Kidney (tissue), 14 donors: Measurements from ENCODE around the gene KRT77. TPM values are rescaled to one million over a fixed set of nuclear protein-coding genes. Genes with fewer than 3 reads are reported as not detected.

Experiments used
- DNase-seq, 5 donors: peaks; one replicate each; pipeline ENCODE4 v3.0.0-alpha.2; 2013 to 2020
- FAIRE-seq: peaks from 2 replicates; lab custom pipeline; 2012; peaks lifted over from hg19 to GRCh38; lab: Jason Lieb, UNC
- H3K27ac ChIP-seq, 2 donors: one replicate each; pipeline ENCODE4 v1.7.0; 2013; ENCODE audit warnings: low read depth in 2 of 2, low read length in 2 of 2, inconsistent platforms in 1 of 2
- H3K27me3 ChIP-seq: one replicate; pipeline ENCODE4 v1.7.1; 2013; ENCODE audit warnings: low read length, inconsistent platforms; ENCODE audit not compliant: control insufficient read depth, insufficient read depth
- H3K36me3 ChIP-seq, 3 donors: one replicate each; pipeline versions ENCODE4 v1.7.0 to v1.7.1; 2013; ENCODE audit warnings: low read length in 3 of 3, control low read depth in 1 of 3, inconsistent platforms in 1 of 3; ENCODE audit not compliant: insufficient read depth in 3 of 3, control insufficient read depth in 2 of 3
- H3K4me1 ChIP-seq, 3 donors: one replicate each; pipeline versions ENCODE4 v1.7.0 to v1.7.1; 2013; ENCODE audit warnings: low read length in 3 of 3, inconsistent platforms in 1 of 3, low read depth in 1 of 3; ENCODE audit not compliant: control insufficient read depth in 2 of 3, insufficient read depth in 2 of 3
- H3K4me3 ChIP-seq, 3 donors: one replicate each; pipeline versions ENCODE4 v1.7.0 to v1.8.1; 2013; ENCODE audit warnings: low read length in 3 of 3, control low read depth in 1 of 3, inconsistent platforms in 1 of 3
- H3K9ac ChIP-seq, 3 donors: one replicate each; pipeline versions ENCODE4 v1.7.0 to v1.7.1; 2013; ENCODE audit warnings: low read length in 3 of 3, control low read depth in 1 of 3, inconsistent platforms in 1 of 3
- H3K9me3 ChIP-seq, 3 donors: one replicate each; pipeline versions ENCODE4 v1.7.0 to v1.7.1; 2013; ENCODE audit warnings: low read length in 3 of 3, control low read depth in 1 of 3, inconsistent platforms in 1 of 3; ENCODE audit not compliant: control insufficient read depth in 2 of 3, insufficient read depth in 1 of 3
- intact Hi-C: fragments of 100-400 bp; cut with DNase I; formaldehyde crosslinking; loops from one replicate; pipeline ENCODE4 v1.11.1; 2022
- polyA plus RNA-seq: library from polyadenylated mRNA; stranded (reverse); fragments of 350-450 nt; fragmentation: Illumina TruSeq; extraction: RNeasy Lipid Tissue Mini Kit (QIAGEN cat#74804); gene quantifications from one replicate; pipeline ENCODE4 v1.2.3, GENCODE V29; 2014; ENCODE audit warnings: low read depth, low replicate concordance; ENCODE audit not compliant: insufficient read depth
- total RNA-seq: library from RNA; stranded (reverse); fragmentation: NEBNext Ultra II Directional; extraction: Animal tissue kit (Norgen Biotek cat#: 25700); gene quantifications from one replicate; pipeline ENCODE4 v1.2.1, GENCODE V29; 2021
- TF ChIP-seq, protein P1 (sequence below): IDR thresholded peaks from 3 replicates; pipeline ENCODE4 v1.5.1; 2012; ENCODE audit warnings: mild to moderate bottlenecking, moderate library complexity, borderline replicate concordance; ENCODE audit not compliant: insufficient read depth; ENCODE audit errors: extremely low read depth
- donor health status: control.
- donor health status: control.
- donor health status: control.
- donor health status: control.
- donor health status: control.
- donor health status: DM: yes; HTN: yes; CAD: no.
- donor health status: Normal renal cell carcinoma (clear cell type).

KRT77 gene
- total and polyA plus RNA-seq, 2 donors from 2014 or later = not detected

DNA sequence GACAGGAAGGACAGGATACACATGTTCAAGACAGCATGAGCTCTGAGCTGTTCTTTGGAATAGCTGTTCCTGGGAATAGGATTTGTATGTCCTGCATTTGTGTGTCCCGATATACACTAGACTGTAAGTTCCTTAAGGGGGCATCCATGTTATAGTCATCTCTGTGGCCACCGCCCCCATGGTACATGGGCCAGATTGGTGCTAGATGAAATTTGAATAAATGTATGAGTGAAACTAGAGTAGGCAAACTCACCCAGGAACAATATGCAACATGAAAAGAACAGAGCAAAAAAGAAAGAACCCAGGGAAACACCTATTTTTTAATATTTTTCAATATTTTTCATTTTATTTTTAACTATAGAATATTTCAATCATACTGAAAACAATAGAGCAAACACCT, 25.1 kb upstream of the KRT77 start:
- FAIRE-seq = no peak
- no peak for DNase-seq

DNA sequence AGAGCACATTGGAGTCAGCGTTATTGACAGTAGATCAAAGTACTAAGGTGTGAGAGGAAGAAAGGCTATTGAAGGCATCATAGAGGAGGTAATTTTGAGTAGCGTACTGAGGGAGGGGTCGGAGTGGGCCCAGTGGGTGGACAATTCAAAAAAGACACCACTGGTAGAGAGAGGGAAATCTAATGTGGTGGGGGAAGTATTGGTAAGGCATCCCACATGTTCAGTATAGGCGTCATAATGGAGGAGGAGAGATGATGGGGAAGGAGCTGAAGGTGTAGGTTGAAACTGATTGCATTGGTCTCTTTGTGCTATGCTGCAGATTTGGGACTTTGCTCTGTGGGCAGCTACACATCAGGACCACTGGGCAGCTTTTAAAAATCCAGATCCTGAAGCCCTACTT, 23.7 kb upstream of the KRT77 start:
- H3K9me3 ChIP-seq = no peaks in the 10 kb centered on the region
- H3K4me3 ChIP-seq = no peak overlapping the region
- FAIRE-seq = no peak
- H3K36me3 ChIP-seq = no peaks in the 10 kb centered on the region
- TF ChIP-seq, protein P1, sequence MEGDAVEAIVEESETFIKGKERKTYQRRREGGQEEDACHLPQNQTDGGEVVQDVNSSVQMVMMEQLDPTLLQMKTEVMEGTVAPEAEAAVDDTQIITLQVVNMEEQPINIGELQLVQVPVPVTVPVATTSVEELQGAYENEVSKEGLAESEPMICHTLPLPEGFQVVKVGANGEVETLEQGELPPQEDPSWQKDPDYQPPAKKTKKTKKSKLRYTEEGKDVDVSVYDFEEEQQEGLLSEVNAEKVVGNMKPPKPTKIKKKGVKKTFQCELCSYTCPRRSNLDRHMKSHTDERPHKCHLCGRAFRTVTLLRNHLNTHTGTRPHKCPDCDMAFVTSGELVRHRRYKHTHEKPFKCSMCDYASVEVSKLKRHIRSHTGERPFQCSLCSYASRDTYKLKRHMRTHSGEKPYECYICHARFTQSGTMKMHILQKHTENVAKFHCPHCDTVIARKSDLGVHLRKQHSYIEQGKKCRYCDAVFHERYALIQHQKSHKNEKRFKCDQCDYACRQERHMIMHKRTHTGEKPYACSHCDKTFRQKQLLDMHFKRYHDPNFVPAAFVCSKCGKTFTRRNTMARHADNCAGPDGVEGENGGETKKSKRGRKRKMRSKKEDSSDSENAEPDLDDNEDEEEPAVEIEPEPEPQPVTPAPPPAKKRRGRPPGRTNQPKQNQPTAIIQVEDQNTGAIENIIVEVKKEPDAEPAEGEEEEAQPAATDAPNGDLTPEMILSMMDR = no peak
- DNase-seq = no peak
- intact Hi-C loops = no loop called here
- H3K4me1 ChIP-seq = no peaks in the 10 kb centered on the region
- H3K27ac ChIP-seq = no peak overlapping the region
- H3K27me3 ChIP-seq = no peaks in the 10 kb centered on the region
- H3K9ac ChIP-seq = no peak overlapping the region

More for the DNA sequence above, 25.1 kb upstream of the KRT77 start:
- H3K27me3 ChIP-seq = no peaks in the 10 kb centered on the region
- H3K4me3 ChIP-seq = no peak overlapping the region
- no peaks in the 10 kb centered on the region for H3K4me1 ChIP-seq
- H3K9me3 ChIP-seq = no peaks in the 10 kb centered on the region
- TF ChIP-seq, protein P1 = no peak
- H3K27ac ChIP-seq = no peak overlapping the region
- intact Hi-C loops = no loop called here
- H3K36me3 ChIP-seq = no peaks in the 10 kb centered on the region
- no peak overlapping the region for H3K9ac ChIP-seq

DNA sequence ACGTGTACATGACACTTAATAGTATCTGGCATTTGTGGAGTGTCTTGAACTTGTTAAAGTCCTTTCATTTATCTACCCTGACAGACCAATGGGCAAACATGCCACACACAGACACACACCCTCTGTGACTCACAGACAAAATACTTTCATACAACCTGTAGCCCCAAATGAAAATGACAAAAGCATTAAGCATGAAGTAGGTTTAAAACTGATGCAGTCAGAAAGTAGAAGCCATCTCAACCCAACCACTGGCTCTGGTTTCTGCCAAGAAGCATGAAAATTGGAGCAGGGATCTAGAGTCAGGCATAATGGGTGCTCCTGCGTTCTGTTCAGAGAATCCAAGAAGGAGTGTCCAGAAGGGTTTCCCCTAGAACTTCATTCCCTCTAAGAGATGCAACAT, 23.1 kb upstream of the KRT77 start:
- intact Hi-C loops = no loop called here
- FAIRE-seq = no peak

DNA sequence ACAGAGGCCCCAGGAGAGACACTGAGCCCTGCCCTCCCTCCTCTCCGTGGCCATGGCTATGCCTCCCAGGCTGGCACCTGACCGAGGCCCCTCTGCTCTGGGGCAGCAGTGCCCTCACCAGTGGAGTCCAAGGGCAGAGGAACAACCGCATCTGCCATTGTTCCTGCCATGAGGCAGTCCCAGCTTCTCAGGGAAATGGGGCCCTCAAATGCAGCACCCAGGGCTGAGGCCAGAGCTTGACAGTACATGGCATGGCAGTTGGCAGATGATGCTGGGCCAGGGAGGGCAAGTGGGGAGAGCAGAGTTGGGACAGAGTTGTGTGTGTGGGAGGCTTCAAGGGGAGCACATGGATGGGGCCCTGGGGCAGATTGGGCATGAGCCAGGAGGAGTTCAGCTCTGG, 21.1 kb upstream of the KRT77 start:
- no peak overlapping the region for H3K27ac ChIP-seq
- H3K9ac ChIP-seq = no peak overlapping the region
- H3K36me3 ChIP-seq = no peaks in the 10 kb centered on the region
- H3K9me3 ChIP-seq = no peaks in the 10 kb centered on the region
- intact Hi-C loops = no loop called here
- no peak for FAIRE-seq
- no peaks in the 10 kb centered on the region for H3K4me1 ChIP-seq
- TF ChIP-seq, protein P1 = no peak
- DNase-seq = no peak
- H3K27me3 ChIP-seq = no peaks in the 10 kb centered on the region
- no peak overlapping the region for H3K4me3 ChIP-seq

More for the DNA sequence above, 23.1 kb upstream of the KRT77 start:
- no peaks in the 10 kb centered on the region for H3K9me3 ChIP-seq
- H3K4me3 ChIP-seq = no peak overlapping the region
- DNase-seq = no peak
- no peak overlapping the region for H3K9ac ChIP-seq
- no peaks in the 10 kb centered on the region for H3K36me3 ChIP-seq
- H3K27ac ChIP-seq = no peak overlapping the region
- TF ChIP-seq, protein P1 = no peak
- no peaks in the 10 kb centered on the region for H3K27me3 ChIP-seq
- H3K4me1 ChIP-seq = no peaks in the 10 kb centered on the region
